Caco-2 (cell line): ENCODE data around the gene TGM3. TPM values are rescaled to one million over a fixed set of nuclear protein-coding genes. Genes with fewer than 3 reads are reported as not detected.

Experiments
- BruUV-seq: library from RNA; stranded (reverse); fragments of 400-500 nt; replicated peaks from 2 replicates; lab custom pipeline; 2021; lab: Mats Ljungman, UMichigan
- CTCF ChIA-PET: fragments of 300-600 bp; sonication (Branson Sonifier 250); formaldehyde crosslinking; loops from one replicate; lab custom pipeline; 2022; ENCODE audit warnings: antibody characterized with exemption; lab: Charles Lee
- POLR2A ChIA-PET: fragments of 300-600 bp; sonication (Branson Sonifier 250); formaldehyde crosslinking; loops from one replicate; lab custom pipeline; 2022; ENCODE audit warnings: antibody characterized with exemption; lab: Charles Lee
- DNase-seq, 2 experiments: peaks; one replicate each; pipeline versions ENCODE4 v3.0.0 to v3.0.0-alpha.2; 2020 to 2022
- H3K27me3 ChIP-seq: replicated peaks from 2 replicates; pipeline ENCODE4 v1.6.0; 2011; ENCODE audit warnings: low read length; ENCODE audit not compliant: control insufficient read depth, insufficient read depth
- H3K36me3 ChIP-seq: 2 replicates; pipeline ENCODE4 v1.5.1; 2011; ENCODE audit warnings: low read length; ENCODE audit not compliant: control insufficient read depth, insufficient read depth
- H3K4me1 ChIP-seq: fragments of 250-450 bp; sonication (Bioruptor Pico); 2 replicates; pipeline ENCODE4 v1.5.1; 2020; ENCODE audit warnings: mild to moderate bottlenecking
- H3K4me3 ChIP-seq: 2 replicates; pipeline ENCODE4 v1.5.1; 2011; ENCODE audit warnings: low read depth, mild to moderate bottlenecking, control low read depth, low read length
- H3K9me3 ChIP-seq: fragments of 250-450 bp; sonication (Bioruptor Pico); 2 replicates; pipeline ENCODE4 v1.5.1; 2020; ENCODE audit warnings: mild to moderate bottlenecking, moderate library complexity
- H3K27ac Mint-ChIP-seq: one replicate; pipeline ENCODE4 v1.8.0; 2022; ENCODE audit warnings: mixed read lengths; ENCODE audit not compliant: unreplicated experiment
- H3K27me3 Mint-ChIP-seq: one replicate; pipeline ENCODE4 v1.8.0; 2022; ENCODE audit warnings: mixed read lengths; ENCODE audit not compliant: insufficient read depth, unreplicated experiment
- H3K36me3 Mint-ChIP-seq: one replicate; pipeline ENCODE4 v1.8.0; 2022; ENCODE audit warnings: mild to moderate bottlenecking, mixed read lengths; ENCODE audit not compliant: insufficient read depth, unreplicated experiment
- H3K4me1 Mint-ChIP-seq: one replicate; pipeline ENCODE4 v1.8.0; 2022; ENCODE audit warnings: low read depth, mixed read lengths; ENCODE audit not compliant: unreplicated experiment
- H3K4me3 Mint-ChIP-seq: one replicate; pipeline ENCODE4 v1.8.0; 2022; ENCODE audit warnings: mild to moderate bottlenecking, moderate library complexity, mixed read lengths; ENCODE audit not compliant: unreplicated experiment
- H3K9me3 Mint-ChIP-seq: one replicate; pipeline ENCODE4 v1.8.0; 2022; ENCODE audit warnings: mixed read lengths; ENCODE audit not compliant: unreplicated experiment
- intact Hi-C: fragments of 100-400 bp; cut with micrococcal nuclease; formaldehyde crosslinking; loops from one replicate; pipeline ENCODE4 v1.10.0; 2022; ENCODE audit not compliant: unreplicated experiment
- total RNA-seq: library from RNA; stranded (reverse); gene quantifications from 2 replicates; pipeline ENCODE4 v1.2.3, GENCODE V29; 2022
- TF ChIP-seq, protein P1 (sequence below), 2 experiments: fragments of 200-600 bp in 1 of 2; IDR thresholded peaks; 1 replicate in 1 of 2; 2 replicates in 1 of 2; pipeline versions ENCODE4 v1.5.1 to v1.8.0; 2011 to 2022; ENCODE audit warnings: antibody characterized with exemption in 1 of 2, control low read depth in 1 of 2, inconsistent platforms in 1 of 2, low read depth in 1 of 2, low read length in 1 of 2, mild to moderate bottlenecking in 1 of 2, moderate library complexity in 1 of 2; ENCODE audit not compliant: insufficient read depth in 1 of 2, severe bottlenecking in 1 of 2, unreplicated experiment in 1 of 2

The TGM3 gene
- total RNA-seq, 1 experiment from 2014 or later, result 0.20 TPM

DNA sequence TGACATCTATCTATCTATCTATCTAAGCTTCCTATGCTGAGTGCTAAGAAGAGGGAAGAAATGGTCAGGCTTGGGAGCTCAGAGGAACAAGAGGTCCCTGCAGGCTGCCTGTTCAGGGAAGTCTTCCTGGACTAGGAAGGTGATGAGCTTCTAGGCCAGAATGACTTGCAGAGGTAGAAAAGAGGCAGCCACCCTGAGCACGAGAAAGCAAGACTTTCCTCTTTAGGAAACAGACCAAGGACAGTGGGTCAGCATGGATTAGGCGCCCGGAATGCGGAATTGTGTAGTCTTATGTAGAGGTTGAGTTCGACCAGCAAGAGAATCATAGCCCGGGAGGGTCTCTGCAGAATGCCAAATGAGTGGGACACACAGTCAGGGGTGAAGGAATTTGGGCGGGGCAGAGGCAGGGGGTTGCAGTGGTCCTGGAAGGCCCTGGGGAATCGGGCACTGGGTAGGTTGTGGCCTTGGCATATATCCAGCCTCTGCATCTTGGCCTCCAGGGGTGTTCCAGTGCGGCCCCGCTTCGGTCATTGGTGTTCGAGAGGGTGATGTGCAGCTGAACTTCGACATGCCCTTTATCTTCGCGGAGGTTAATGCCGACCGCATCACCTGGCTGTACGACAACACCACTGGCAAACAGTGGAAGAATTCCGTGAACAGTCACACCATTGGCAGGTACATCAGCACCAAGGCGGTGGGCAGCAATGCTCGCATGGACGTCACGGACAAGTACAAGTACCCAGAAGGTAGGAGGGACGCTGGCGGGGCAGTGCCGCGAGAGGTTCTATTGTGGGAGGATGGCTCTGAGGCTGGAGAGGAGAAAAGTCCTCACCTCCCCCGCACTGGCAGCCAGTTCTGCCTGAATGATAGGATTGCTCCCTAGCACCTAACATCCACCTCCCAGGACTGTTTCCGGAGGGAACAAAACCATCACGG is 32.1 kb downstream of the TGM3 start:
- intact Hi-C loops, result no loop called here
- POLR2A ChIA-PET, result no interaction called here
- peak in 1 of 2 experiments; percentile 9 for DNase-seq
- Histone ChIP-seq H3K4me1 (no peaks in the 10 kb centered on the region), H3K4me3 (no peak overlapping the region), H3K36me3 (no peaks in the 10 kb centered on the region), H3K27me3 (no peaks in the 10 kb centered on the region), H3K9me3 (no peaks in the 10 kb centered on the region; the same call in 1 of the 2 replicates)
- H3K9me3 Mint-ChIP-seq, result peaks cover 10% of the 10 kb centered on the region
- H3K27me3 Mint-ChIP-seq, result peaks cover 11% of the 10 kb centered on the region
- no TSS peak for BruUV-seq
- H3K36me3 Mint-ChIP-seq, result no peaks in the 10 kb centered on the region
- H3K4me3 Mint-ChIP-seq, result no peak overlapping the region
- H3K27ac Mint-ChIP-seq, result no peak overlapping the region
- CTCF ChIA-PET, result no interaction called here
- no peaks in the 10 kb centered on the region for H3K4me1 Mint-ChIP-seq
- TF ChIP-seq, protein P1, sequence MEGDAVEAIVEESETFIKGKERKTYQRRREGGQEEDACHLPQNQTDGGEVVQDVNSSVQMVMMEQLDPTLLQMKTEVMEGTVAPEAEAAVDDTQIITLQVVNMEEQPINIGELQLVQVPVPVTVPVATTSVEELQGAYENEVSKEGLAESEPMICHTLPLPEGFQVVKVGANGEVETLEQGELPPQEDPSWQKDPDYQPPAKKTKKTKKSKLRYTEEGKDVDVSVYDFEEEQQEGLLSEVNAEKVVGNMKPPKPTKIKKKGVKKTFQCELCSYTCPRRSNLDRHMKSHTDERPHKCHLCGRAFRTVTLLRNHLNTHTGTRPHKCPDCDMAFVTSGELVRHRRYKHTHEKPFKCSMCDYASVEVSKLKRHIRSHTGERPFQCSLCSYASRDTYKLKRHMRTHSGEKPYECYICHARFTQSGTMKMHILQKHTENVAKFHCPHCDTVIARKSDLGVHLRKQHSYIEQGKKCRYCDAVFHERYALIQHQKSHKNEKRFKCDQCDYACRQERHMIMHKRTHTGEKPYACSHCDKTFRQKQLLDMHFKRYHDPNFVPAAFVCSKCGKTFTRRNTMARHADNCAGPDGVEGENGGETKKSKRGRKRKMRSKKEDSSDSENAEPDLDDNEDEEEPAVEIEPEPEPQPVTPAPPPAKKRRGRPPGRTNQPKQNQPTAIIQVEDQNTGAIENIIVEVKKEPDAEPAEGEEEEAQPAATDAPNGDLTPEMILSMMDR (IDR thresholded peaks at IDR 0.05; ENCODE audit: insufficient read depth in 1 of 2, low read depth in 1 of 2, low read length in 1 of 2, severe bottlenecking in 1 of 2, unreplicated experiment in 1 of 2), result no peak

DNA sequence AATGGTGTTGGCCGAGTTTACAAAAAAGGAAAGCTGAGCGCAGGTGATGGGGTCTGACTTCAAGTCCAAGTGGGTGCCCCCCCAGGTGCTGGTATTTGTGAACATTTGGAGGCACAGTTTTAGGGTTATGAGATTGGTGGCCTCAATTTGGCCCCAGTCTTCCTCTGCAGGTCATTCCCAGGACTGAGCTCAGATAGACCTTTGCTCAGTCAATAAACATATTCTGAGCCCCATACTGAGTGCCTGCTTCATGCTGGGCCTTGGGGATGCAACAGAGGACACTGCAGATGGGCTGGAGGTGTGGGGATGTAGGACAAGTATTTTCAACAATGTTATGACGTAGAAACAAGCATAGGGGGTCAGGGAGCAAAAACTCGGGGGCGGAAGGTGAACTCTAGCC is 33.5 kb downstream of the TGM3 start:
- Mint-ChIP-seq H3K4me3 (no peak overlapping the region), H3K9me3 (peaks cover 3% of the 10 kb centered on the region), H3K36me3 (no peaks in the 10 kb centered on the region), H3K27me3 (peaks cover 9% of the 10 kb centered on the region), H3K27ac (no peak overlapping the region), H3K4me1 (no peaks in the 10 kb centered on the region)
- POLR2A ChIA-PET, result no interaction called here
- H3K9me3 ChIP-seq, result no peaks in the 10 kb centered on the region; the same call in 1 of the 2 replicates
- H3K4me1 ChIP-seq, result no peaks in the 10 kb centered on the region
- DNase-seq, result no peak
- CTCF ChIA-PET, result interaction anchor here (1.1 kb wide), 1 partner anchor 157 kb away, joined by 3 read pairs; no protein-coding TSS in a partner anchor
- TF ChIP-seq, protein P1 (IDR thresholded peaks at IDR 0.05; ENCODE audit: insufficient read depth in 1 of 2, low read depth in 1 of 2, low read length in 1 of 2, severe bottlenecking in 1 of 2, unreplicated experiment in 1 of 2), result no peak
- BruUV-seq, result no TSS peak
- intact Hi-C loops, result no loop called here
- no peak overlapping the region for H3K4me3 ChIP-seq
- no peaks in the 10 kb centered on the region for H3K27me3 ChIP-seq
- no peaks in the 10 kb centered on the region for H3K36me3 ChIP-seq

DNA sequence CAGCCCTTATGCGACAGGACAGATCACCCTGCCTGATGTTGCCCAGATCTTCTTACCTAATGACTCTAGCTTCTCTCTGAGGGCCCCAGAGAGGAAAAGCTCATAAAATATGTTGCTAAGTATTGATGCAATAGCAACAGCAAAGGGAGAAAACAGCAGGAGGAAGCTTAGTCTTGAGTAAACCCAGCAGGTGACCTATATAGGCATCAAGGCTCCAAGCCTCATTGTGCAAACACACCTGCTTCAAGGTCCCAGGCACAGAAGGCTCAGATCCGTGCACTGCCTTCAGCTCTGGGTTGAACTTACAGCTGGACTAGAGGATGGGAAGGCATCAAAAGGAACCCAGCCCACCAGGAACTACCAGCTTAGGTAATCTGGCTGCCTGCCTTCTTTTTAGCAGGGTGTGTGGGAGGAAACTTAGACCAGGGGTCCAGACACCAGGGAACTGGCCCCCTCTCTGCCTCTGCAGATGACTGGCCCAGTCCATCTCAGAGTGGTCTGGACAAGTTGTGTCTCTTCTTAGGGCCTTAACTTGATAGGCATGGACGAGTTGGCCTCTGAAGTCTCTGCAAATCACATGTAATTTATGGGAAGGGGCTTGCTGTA is 34.4 kb downstream of the TGM3 start:
- TF ChIP-seq, protein P1 (IDR thresholded peaks at IDR 0.05; ENCODE audit: insufficient read depth in 1 of 2, low read depth in 1 of 2, low read length in 1 of 2, severe bottlenecking in 1 of 2, unreplicated experiment in 1 of 2), result no peak
- intact Hi-C loops, result no loop called here
- Mint-ChIP-seq H3K9me3 (no peaks in the 10 kb centered on the region), H3K4me1 (no peaks in the 10 kb centered on the region), H3K4me3 (no peak overlapping the region), H3K27ac (no peak overlapping the region), H3K27me3 (peaks cover 6% of the 10 kb centered on the region), H3K36me3 (no peaks in the 10 kb centered on the region)
- no peak overlapping the region for H3K4me3 ChIP-seq
- no TSS peak for BruUV-seq
- H3K9me3 ChIP-seq, result no peaks in the 10 kb centered on the region
- DNase-seq, result peak in 1 of 2 experiments; percentile 50
- CTCF ChIA-PET, result interaction anchor here (1.1 kb wide), 2 partner anchors 123 to 158 kb away, joined by 3 read pairs; no protein-coding TSS in a partner anchor
- POLR2A ChIA-PET, result no interaction called here
- H3K4me1 ChIP-seq, result no peaks in the 10 kb centered on the region
- H3K27me3 ChIP-seq, result no peaks in the 10 kb centered on the region
- no peaks in the 10 kb centered on the region for H3K36me3 ChIP-seq
